GM12891 (cell line): ENCODE measurements around the gene R3HDM2.

Source experiments
- POLR2A ChIP-seq: IDR thresholded peaks from 2 replicates; pipeline ENCODE4 v1.6.1; 2011; ENCODE audit warnings: low read depth, low read length, control low read depth
- SPI1 ChIP-seq: IDR thresholded peaks from 2 replicates; pipeline ENCODE4 v1.6.1; 2011; ENCODE audit warnings: low read depth, low read length, control low read depth
- TAF1 ChIP-seq: IDR thresholded peaks from 2 replicates; pipeline ENCODE4 v1.6.1; 2011; ENCODE audit warnings: low read depth, low read length, control low read depth

DNA sequence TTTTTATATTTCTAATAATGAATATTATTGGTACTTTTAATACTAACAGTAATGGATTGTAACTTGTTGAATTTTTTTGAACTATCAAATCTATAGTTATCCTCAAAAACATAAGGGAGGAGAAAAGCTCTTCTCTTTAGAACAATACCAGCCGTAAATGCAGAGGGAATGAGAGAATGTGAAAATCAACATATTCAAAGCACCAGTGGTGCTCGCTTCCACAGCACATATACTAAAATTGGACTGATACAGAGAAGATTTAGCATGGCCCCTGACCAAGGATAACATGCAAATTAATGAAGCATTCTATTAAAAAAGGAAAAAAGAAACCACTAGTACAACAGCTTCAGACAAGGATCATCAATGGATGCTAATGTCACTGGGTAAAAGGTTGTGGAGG is 15.8 kb downstream of the R3HDM2 start:
- no peak for TF ChIP-seq TAF1
- no peak for TF ChIP-seq SPI1
- no peak for TF ChIP-seq POLR2A
